Astrocyte of the spinal cord (primary cell): Measurements from ENCODE around the gene STAT6.
A peak's percentile ranks its signal among the peaks of the same experiment; 100 is the strongest.

Experiments
- DNase-seq: peaks from one replicate; pipeline ENCODE4 v3.0.0; 2011; ENCODE audit warnings: low read depth, low spot score
- H3K4me3 ChIP-seq: 2 replicates; pipeline ENCODE4 v1.5.1; 2011; ENCODE audit warnings: low read depth, mild to moderate bottlenecking, low read length, moderate library complexity
- in situ Hi-C: cut with HindIII; loops from 2 replicates; pipeline ENCODE4 v1.10.0; 2017; ENCODE audit warnings: low sequenced_read_pairs
- TF ChIP-seq, protein P1 (sequence below): IDR thresholded peaks from 2 replicates; pipeline ENCODE4 v1.5.1; 2012; ENCODE audit warnings: low read depth, mild to moderate bottlenecking, low read length, inconsistent platforms

Gene STAT6

DNA sequence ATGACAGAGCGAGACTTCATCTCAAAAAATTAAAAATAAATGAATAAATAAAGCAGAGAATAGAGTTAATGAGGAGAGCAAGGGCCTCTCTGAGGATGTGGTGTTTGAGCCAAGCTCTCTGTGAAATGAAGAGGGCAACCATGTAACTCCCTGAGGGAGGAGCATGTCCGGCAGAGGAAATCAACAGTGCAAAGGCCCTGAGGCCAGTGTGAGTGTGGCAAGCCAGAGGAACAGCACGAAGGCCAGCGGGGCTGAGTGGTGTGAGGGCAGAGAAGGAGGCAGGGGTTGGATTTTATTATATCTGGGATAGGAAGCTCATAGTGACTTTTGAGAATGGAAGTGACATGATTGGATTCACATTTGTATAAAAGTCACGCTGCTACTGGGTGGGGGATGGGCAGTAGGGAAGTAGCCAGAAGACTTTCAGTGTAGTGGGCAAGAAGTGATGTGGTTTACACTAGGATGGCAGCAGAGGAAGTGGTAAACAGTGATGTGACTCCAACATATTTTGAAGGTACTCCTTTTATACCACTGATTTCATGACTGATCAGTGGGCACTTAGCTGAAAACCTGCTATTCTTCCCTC lies 46.5 kb upstream of the STAT6 start:
- in situ Hi-C loops, result no loop called here
- DNase-seq, result no peak
- TF ChIP-seq, protein P1, sequence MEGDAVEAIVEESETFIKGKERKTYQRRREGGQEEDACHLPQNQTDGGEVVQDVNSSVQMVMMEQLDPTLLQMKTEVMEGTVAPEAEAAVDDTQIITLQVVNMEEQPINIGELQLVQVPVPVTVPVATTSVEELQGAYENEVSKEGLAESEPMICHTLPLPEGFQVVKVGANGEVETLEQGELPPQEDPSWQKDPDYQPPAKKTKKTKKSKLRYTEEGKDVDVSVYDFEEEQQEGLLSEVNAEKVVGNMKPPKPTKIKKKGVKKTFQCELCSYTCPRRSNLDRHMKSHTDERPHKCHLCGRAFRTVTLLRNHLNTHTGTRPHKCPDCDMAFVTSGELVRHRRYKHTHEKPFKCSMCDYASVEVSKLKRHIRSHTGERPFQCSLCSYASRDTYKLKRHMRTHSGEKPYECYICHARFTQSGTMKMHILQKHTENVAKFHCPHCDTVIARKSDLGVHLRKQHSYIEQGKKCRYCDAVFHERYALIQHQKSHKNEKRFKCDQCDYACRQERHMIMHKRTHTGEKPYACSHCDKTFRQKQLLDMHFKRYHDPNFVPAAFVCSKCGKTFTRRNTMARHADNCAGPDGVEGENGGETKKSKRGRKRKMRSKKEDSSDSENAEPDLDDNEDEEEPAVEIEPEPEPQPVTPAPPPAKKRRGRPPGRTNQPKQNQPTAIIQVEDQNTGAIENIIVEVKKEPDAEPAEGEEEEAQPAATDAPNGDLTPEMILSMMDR, result no peak
- no peak overlapping the region for H3K4me3 ChIP-seq

DNA sequence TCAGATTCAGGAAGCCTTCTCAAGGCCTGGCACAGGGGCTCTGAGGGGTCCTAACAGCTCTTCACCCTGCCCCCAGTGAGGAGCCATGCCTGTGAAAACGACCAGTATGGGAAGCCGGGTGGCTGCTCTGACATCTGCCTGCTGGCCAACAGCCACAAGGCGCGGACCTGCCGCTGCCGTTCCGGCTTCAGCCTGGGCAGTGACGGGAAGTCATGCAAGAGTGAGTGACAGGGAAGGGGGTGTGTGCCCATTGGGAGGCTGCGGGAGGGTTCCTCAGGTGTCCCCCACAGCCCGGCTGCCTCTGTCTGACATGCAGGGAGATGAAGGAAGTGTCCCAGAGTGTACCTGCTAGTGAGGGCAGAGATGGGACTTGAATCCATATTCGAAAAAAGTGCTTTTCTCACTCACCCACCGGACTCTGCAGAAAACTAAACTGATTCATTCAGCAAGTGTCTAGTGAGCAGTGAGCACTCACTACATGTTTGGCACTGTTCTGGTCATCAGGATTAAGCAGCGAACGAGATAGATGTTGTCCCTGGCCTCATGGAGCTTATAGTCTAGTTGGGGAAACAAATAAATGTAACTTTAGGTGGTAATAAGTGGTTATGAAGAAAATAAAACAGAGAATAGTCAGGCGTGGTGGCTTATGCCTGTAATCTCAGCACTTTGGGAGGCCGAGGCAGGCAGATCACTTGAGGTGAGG lies 45.7 kb upstream of the STAT6 start:
- no peak overlapping the region for H3K4me3 ChIP-seq
- TF ChIP-seq, protein P1, result no peak
- no peak for DNase-seq
- in situ Hi-C loops, result no loop called here

DNA sequence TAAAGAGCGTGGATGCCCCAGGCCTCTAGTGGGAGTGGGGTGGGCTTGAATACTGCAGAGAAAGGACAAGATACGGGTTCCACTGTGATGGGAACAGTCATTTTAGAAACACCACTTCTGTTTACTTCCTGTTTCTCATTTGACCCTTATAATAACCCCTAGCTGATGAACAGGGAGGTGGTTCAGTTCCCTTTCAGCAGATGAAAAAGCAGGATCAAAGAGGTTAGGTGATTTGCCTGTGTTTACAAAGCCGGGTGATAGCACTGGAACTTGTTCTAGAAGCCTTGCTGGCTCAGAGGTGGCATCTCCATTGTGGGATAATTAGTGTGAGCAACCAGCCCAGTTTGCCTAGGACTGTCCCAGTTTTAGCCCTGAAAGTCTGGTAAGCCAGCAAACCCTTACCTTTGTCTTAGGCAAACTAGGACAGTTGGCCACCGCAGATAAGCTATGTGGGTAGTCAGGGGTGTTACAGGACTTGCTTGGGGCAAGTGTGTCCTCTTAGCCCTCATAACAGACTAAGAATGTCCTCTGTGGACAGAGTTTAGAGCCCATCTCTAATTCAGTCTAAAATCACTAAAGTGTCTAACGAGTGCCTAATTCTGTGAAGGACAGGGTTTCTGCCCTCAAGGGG lies 43.8 kb upstream of the STAT6 start:
- no peak overlapping the region for H3K4me3 ChIP-seq
- TF ChIP-seq, protein P1, result no peak
- no peak for DNase-seq
- in situ Hi-C loops, result no loop called here

DNA sequence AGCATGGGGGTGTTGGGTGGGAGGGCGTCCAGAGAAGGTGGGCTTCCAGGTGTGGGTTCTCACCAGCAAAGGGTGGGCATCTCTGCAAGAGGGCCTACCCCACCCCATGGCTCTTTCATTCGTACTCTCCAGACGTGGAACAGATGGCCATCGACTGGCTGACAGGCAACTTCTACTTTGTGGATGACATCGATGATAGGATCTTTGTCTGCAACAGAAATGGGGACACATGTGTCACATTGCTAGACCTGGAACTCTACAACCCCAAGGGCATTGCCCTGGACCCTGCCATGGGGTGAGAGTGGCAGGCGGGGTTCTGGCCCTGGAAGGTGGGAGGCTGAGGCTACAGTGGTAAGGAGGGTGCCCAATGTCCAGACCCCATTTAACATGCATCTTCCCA lies 42.9 kb upstream of the STAT6 start:
- H3K4me3 ChIP-seq, result no peak overlapping the region
- in situ Hi-C loops, result no loop called here
- TF ChIP-seq, protein P1, result no peak
- no peak for DNase-seq

DNA sequence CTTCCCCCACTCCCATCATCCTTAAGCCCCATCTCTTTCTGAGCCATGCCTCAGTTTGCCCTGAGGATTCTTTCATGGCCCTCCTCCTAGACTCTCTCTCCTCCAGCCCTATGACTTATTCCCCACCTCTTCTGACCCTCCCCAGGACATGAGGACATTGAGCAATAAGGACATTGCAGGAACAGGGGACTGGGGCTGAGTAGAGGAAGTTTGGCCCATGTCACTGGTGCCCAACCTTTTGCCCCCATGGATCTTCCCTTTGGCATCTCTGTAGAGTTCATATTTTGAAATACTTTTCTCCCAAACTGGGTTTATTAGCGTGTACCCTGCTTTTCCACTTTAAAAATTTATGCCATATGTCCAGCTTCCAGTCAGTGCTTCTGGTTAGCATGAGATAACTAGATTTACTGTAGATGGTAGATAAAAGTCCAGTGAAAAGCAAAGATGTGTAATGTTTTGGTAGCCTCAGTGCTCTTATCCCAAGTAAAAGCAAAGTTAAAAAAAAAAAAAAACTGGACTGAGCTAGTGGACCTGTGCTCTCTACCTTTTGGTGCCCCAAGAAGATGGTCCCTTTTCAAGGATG lies 42.3 kb upstream of the STAT6 start:
- in situ Hi-C loops, result no loop called here
- DNase-seq, result no peak
- TF ChIP-seq, protein P1, result no peak
- H3K4me3 ChIP-seq, result no peak overlapping the region

DNA sequence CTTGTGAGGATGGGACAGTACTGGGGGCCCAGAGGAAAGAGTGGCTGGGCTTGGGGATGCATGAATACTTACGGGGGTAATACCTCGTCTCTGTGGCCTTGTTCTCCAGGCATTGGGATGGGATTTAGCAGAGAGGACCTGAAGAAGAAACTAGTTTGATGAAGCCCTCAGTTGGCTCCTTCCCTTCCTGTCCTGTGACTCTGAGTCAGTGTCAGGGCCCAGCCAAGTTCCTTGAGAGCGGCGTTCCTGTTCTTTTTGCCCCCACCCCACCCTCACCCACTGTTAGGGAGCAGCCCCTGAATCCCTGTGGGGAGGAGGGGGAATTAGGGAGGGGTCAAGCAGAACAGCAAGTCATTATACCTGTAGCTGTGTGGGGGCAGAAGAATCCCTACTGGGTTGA lies 41.5 kb upstream of the STAT6 start:
- DNase-seq, result peak; percentile 58
- TF ChIP-seq, protein P1, result no peak
- H3K4me3 ChIP-seq, result no peak overlapping the region
- in situ Hi-C loops, result no loop called here
